Progenitor cell of endocrine pancreas (in vitro differentiated cells): Measurements from ENCODE around the gene DYDC2. TPM values are rescaled to one million over a fixed set of nuclear protein-coding genes. Genes with fewer than 3 reads are reported as not detected.
A peak's percentile ranks its signal among the peaks of the same experiment; 100 is the strongest.

Experiments
- DNase-seq: peaks from one replicate; pipeline ENCODE4 v3.0.0; 2021; ENCODE audit warnings: low spot score; ENCODE audit not compliant: unreplicated experiment
- H3K27ac Mint-ChIP-seq: 2 replicates; pipeline ENCODE4 v1.8.0; 2021; ENCODE audit warnings: mild to moderate bottlenecking, moderate library complexity, mixed read lengths
- H3K27me3 Mint-ChIP-seq: 2 replicates; pipeline ENCODE4 v1.8.0; 2021; ENCODE audit warnings: mixed read lengths
- H3K36me3 Mint-ChIP-seq: 2 replicates; pipeline ENCODE4 v1.8.0; 2022; ENCODE audit warnings: mixed read lengths; ENCODE audit not compliant: insufficient read depth
- H3K4me1 Mint-ChIP-seq: 2 replicates; pipeline ENCODE4 v1.8.0; 2021; ENCODE audit warnings: low read depth, mixed read lengths
- H3K4me3 Mint-ChIP-seq: 2 replicates; pipeline ENCODE4 v1.8.0; 2021; ENCODE audit warnings: low read depth, mild to moderate bottlenecking, moderate library complexity, mixed read lengths
- H3K9me3 Mint-ChIP-seq: 2 replicates; pipeline ENCODE4 v1.8.0; 2021; ENCODE audit warnings: low read depth, mixed read lengths
- CTCF ChIP-seq: fragments of 200-600 bp; sonication (generic); IDR thresholded peaks from one replicate; pipeline ENCODE4 v1.5.0; 2021; ENCODE audit warnings: antibody characterized with exemption, mild to moderate bottlenecking; ENCODE audit not compliant: unreplicated experiment
- total RNA-seq: library from RNA; stranded (reverse); gene quantifications from 2 replicates; pipeline ENCODE4 v1.2.1, GENCODE V29; 2021

DYDC2 gene
- total RNA-seq, 1 donor from 2014 or later: 1.8 TPM

- Mint-ChIP-seq H3K27me3 (no peaks in the 10 kb centered on the region), H3K4me1 (peaks cover 60% of the 10 kb centered on the region), H3K4me3 (peak overlapping the region; percentile 53), H3K36me3 (peaks cover 5% of the 10 kb centered on the region), H3K27ac (no peak overlapping the region), H3K9me3 (no peaks in the 10 kb centered on the region)
- TF ChIP-seq CTCF: no peak
- no peak for DNase-seq
Observed at GRCh38 chr10:80410578-80411145, 54.1 kb downstream of the DYDC2 start.

GRCh38 chr10:80411267-80411668 lies 54.7 kb downstream of the DYDC2 start:
- H3K9me3 Mint-ChIP-seq: no peaks in the 10 kb centered on the region
- peaks cover 5% of the 10 kb centered on the region for H3K36me3 Mint-ChIP-seq
- H3K27me3 Mint-ChIP-seq: no peaks in the 10 kb centered on the region
- H3K27ac Mint-ChIP-seq: no peak overlapping the region
- peaks cover 67% of the 10 kb centered on the region for H3K4me1 Mint-ChIP-seq
- no peak for TF ChIP-seq CTCF
- no peak for DNase-seq
- H3K4me3 Mint-ChIP-seq: no peak overlapping the region

- H3K4me1 Mint-ChIP-seq: peaks cover 71% of the 10 kb centered on the region
- H3K27ac Mint-ChIP-seq: peak overlapping the region; percentile 69
- TF ChIP-seq CTCF: no peak
- no peak overlapping the region for H3K4me3 Mint-ChIP-seq
- no peaks in the 10 kb centered on the region for H3K27me3 Mint-ChIP-seq
- no peak for DNase-seq
- no peaks in the 10 kb centered on the region for H3K9me3 Mint-ChIP-seq
- peaks cover 5% of the 10 kb centered on the region for H3K36me3 Mint-ChIP-seq
Observed at GRCh38 chr10:80411681-80412220, 55.2 kb downstream of the DYDC2 start.

GRCh38 chr10:80412486-80412885 lies 55.9 kb downstream of the DYDC2 start:
- H3K4me1 Mint-ChIP-seq: peaks cover 77% of the 10 kb centered on the region
- no peak for TF ChIP-seq CTCF
- peak overlapping the region; percentile 69 for H3K27ac Mint-ChIP-seq
- peaks cover 5% of the 10 kb centered on the region for H3K36me3 Mint-ChIP-seq
- no peaks in the 10 kb centered on the region for H3K27me3 Mint-ChIP-seq
- H3K9me3 Mint-ChIP-seq: no peaks in the 10 kb centered on the region
- H3K4me3 Mint-ChIP-seq: no peak overlapping the region
- no peak for DNase-seq

GRCh38 chr10:80413271-80413996 lies 56.9 kb downstream of the DYDC2 start:
- H3K36me3 Mint-ChIP-seq: peaks cover 5% of the 10 kb centered on the region
- no peak for DNase-seq
- no peaks in the 10 kb centered on the region for H3K9me3 Mint-ChIP-seq
- TF ChIP-seq CTCF: no peak
- peak overlapping the region; percentile 29 for H3K4me3 Mint-ChIP-seq
- peak overlapping the region; percentile 36 for H3K27ac Mint-ChIP-seq
- H3K4me1 Mint-ChIP-seq: peaks cover 81% of the 10 kb centered on the region
- H3K27me3 Mint-ChIP-seq: no peaks in the 10 kb centered on the region
